GM18870 (cell line): Measurements from ENCODE around the gene UPF3A.
A peak's percentile ranks its signal among the peaks of the same experiment; 100 is the strongest.
"Not testable (repeated sequence)": the region's sequence is repeated elsewhere in the genome, so short reads cannot be mapped to it uniquely, and the experiment has no call there.

ENCODE experiments used
- ATAC-seq: cut with Tn5 transposase; IDR thresholded peaks from one replicate; pipeline ENCODE4 v1.9.1; 2021; ENCODE audit warnings: moderate library complexity; ENCODE audit not compliant: unreplicated experiment

Gene UPF3A, protein sequence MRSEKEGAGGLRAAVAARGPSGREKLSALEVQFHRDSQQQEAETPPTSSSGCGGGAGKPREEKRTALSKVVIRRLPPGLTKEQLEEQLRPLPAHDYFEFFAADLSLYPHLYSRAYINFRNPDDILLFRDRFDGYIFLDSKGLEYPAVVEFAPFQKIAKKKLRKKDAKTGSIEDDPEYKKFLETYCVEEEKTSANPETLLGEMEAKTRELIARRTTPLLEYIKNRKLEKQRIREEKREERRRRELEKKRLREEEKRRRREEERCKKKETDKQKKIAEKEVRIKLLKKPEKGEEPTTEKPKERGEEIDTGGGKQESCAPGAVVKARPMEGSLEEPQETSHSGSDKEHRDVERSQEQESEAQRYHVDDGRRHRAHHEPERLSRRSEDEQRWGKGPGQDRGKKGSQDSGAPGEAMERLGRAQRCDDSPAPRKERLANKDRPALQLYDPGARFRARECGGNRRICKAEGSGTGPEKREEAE

DNA sequence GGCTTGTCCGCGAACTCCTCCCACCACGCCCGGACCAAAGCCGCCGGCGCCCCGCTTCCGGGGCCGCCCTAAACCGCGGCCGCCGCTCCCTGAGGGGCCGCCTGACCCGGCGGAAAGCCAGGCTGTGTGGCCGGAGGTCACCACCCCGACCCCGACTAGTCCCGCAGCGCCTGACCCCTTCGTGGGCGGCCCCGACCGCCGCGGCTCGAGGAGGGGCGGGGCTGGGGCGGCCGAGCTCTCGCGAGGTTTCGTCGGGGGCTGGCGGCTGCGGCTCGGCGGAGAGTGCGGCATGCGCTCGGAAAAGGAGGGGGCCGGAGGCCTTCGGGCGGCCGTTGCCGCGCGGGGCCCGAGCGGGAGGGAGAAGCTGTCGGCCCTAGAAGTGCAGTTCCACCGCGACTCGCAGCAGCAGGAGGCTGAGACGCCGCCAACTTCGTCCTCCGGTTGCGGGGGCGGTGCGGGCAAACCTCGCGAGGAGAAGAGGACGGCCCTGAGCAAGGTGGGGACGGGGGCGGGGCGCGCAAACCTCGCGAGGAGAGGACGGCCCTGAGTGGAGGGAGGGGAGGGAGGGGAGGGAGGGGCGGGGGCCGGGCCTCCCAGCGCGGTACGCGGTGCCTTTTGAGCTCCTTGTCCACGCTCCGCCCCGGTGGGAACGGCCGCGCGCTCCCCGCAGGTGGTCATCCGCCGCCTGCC is at the start of gene UPF3A:
Gene UPF3A (plus strand): TSS at position 251 of the 690 bp plus-strand sequence. CDS start 39 bp downstream, at position 290.
- ATAC-seq: peak; percentile 37

DNA sequence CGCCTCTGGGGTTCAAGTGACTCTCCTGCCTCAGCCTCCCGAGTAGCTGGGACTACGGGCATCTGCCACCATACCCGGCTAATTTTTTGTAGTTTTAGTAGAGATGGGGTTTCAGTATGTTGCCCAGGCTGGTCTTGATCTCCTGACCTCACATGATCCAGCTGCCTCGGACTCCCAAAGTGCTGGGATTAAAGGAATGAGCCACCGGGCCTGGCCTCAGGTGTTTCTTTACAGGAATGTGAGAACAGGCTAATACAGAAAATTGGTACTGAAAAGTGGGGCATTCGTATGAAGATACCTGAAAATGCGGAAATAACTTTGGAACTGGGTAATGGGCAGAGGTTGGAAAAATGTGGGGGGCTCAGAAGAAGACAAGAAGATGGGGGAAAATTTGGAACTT is 49.5 kb upstream of the UPF3A start:
- ATAC-seq: no peak

GRCh38 chr13:114234266-114234644 is 47.1 kb upstream of the UPF3A start:
- ATAC-seq: no peak

DNA sequence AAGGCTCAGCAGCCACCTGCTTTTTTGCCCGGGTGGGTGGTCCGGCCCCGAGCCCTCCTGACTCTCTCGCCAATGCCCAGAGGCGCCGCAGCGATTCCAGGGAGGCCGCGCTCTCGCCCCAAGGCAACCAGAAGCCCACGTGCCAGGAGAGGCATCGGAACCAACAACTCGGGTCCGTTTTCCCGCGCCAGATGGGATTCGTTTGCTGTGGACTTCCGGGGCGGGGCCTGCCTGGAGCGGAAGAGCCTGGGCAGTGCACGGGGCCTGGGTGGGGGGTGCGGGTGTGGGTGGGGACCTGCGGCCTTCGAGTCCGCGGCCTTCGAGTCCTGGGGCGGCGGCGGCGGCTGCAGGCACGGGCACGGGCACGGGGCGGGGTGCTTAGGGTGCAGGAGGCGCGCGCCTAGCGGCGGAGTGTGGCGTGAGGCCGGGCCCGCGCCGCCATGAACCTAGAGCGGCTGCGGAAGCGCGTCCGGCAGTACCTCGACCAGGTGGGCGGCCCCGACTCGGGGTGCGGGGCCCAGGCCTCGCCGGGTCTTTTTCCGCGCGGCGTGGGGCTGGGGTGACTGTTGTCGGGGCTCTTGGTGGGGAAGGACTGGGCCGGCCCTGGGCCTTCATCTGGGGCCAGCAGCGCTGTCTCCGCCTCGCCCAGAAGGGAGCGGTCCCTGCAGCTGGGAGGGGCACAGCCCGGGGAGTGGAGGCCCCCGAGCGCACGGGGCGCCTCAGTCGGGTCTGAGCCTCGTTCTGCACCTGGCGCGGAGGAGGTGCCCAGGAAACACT is 46.6 kb upstream of the UPF3A start, which contains the start of gene CDC16:
Gene CDC16 (plus strand): TSS at position 253 of the 777 bp plus-strand sequence. CDS start 188 bp downstream, at position 441.
- ATAC-seq: peak; percentile 79

DNA sequence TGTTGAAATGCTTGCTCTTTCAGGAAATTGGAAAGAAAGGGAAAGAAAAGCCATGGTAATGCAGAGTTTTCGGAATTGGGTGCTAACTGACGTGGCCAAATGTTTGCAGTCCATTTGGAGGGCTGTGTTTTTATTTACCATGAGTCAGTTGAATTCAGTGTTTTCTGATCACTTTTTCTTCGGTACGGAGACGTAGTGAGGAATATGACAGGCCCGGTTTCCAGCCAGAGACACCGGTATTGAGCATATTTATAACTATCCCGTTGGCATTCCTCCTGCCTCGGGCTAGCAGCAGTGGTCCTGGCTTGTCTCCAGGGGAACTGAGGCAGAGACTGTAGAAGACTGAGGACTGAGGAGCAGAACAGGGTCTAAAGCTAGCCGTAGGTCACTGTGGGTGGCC is 45.7 kb upstream of the UPF3A start:
- ATAC-seq: no peak

DNA sequence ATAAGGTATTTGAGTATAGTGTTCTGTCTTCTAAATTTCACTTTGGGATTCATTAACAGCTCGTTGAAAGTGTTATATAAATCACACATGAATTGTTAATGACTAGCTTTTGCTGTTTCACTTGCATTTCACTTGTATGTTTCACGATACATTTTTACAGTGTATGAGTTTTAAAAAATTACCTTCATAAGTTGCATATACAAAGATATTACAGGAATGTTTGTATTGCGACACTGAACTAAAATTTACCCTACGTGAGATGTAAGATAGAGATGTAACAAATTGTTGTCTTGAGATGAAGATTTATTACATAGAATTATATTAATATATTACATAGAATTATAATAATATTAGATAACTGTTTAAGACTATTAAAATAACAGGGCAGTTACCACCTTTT is 45.2 kb upstream of the UPF3A start:
- ATAC-seq: no peak

GRCh38 chr13:114237415-114238112 is 43.8 kb upstream of the UPF3A start:
- ATAC-seq: no peak

GRCh38 chr13:114241918-114242317 is 39.5 kb upstream of the UPF3A start:
- ATAC-seq: no peak

DNA sequence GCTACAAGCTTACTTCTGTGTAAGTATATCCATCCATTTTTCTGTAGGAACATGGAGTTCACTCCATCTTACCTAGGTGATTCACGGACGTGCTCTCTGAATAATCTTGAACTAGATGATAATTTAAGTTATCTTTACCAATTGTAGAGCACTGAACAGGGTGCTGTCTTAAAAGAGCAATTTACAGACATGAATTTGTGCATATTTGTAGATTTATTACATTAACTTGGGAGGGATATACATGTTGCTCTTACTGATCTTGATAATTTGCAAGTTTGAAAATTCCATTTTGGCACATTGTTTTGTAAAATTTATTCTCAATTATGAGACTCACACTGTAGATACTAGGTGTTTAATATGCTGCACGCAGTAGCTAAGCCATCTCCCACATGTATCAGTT is 37.4 kb upstream of the UPF3A start:
- no peak for ATAC-seq

DNA sequence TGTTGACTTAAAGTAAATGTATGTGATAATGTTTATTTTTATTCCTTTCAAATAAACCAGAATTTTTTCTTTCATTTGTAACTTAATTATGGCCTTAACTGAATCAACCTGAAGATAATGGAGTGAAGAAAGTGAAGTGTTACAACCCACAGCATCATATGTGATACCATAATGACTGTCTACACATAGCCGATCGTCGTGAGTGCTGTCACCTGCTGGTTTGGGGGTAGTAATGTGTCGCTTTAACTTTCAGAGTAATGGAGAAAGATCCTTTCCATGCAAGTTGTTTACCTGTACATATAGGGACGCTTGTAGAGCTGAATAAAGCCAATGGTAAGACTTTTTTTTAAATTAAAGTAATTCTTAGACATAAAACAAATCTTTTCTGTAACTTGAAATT is 36.8 kb upstream of the UPF3A start:
- no peak for ATAC-seq

DNA sequence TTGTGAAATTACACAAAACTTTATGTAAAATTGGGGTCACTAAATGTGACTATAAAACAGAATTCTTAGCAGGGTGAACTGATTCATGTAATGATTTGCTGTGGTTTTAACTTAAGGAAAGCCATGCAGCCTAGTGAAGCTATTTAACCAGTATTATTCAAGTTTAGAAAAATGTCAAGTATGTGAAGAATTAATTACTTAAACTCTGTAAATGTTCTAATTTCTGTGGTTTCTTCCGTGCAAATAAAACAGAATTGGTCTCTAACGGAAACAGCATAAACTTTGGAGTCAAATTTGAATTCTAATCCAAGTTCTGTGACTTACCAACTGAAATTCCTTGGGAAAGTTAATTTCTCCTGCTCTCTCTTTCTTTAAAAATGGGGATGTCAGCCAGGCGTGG is 33.4 kb upstream of the UPF3A start:
- no peak for ATAC-seq

DNA sequence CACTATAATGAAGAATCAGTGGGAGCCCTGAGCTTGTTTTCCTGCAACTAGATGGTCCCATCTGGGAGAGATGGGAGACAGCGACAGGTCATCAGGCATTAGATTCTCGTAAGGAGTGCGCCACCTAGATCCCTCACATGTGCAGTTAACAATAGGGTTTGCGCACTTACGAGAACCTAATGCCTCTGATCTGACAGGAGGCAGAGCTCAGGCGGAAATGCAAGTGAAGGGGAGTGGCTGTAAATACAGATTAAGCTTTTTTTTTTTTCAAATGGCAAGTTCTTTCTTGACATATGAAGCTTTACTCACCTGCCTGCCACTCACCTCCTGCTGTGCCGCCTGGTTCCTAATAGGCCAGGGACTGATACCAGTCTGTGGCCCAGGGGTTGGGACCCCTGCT is 32.3 kb upstream of the UPF3A start:
- no peak for ATAC-seq

DNA sequence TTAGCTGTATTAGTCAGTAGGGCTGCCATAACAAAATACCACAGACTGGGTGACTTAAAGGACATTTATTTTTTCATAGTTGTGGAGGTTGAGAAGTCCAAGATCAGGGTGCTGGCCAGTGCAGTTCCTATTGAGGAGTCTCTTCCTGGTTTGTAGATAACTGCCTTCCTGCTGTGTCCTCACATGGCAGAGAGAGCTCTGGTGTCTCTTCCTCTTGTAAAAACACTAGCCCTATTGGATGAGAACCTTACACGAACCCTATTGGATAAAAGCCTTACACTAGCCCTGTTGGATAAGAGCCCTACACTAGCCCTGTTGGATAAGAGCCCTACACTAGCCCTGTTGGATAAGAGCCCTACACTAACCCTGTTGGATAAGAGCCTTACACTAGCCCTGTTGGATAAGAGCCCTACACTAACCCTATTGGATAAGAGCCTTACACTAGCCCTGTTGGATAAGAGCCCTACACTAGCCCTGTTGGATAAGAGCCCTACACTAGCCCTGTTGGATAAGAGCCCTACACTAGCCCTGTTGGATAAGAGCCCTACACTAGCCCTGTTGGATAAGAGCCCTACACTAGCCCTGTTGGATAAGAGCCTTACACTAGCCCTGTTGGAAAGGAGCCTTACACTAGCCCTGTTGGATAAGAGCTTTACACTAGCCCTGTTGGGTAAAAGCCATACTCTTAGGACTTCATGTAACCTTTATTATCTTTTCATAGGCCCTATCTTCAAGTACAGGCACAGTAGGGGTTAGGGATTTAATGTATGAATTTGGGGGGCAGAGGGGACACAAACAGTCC is 29.6 kb upstream of the UPF3A start:
- ATAC-seq: not testable (repeated sequence)

GRCh38 chr13:114256547-114256946 is 24.9 kb upstream of the UPF3A start:
- ATAC-seq: no peak

GRCh38 chr13:114257014-114257413 is 24.4 kb upstream of the UPF3A start:
- ATAC-seq: no peak

DNA sequence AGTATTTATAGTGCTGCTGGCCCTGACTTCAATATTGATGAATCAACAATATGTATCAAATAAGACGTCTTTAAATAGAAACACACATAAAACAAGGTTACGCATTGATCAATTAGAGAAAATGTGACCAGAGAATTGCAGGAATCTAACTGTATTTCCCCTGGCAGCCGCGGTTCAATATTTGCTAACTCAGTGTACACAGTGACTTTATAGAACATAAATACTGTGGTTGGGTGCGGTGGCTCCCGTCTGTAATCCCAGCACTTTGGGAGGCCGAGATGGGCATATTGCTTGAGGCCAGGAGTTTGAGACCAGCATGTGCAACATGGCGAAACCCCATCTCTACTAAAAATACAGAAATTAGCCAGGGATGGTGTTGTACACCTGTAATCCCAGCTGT is 22.8 kb upstream of the UPF3A start:
- no peak for ATAC-seq

- ATAC-seq: no peak
Observed at GRCh38 chr13:114259374-114259773, 22.0 kb upstream of the UPF3A start.

DNA sequence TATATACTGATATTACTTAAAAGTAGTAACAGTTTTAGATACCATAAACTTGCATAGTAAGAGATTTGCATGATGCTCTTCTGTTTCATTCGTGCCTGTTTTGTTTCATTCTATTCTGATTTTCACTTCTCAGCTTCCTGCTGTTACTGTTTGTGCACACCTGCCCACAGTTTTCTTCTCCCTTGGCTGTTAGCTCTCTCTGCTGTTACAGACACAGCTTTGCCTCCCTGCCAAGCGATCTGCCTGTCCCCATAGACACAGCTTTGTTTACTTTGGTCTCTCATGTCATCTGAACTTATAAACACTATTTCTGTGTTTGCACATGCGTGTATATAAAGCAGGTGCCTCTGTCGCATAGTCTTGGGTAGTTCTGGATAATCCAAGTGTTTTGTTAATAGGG is 21.4 kb upstream of the UPF3A start:
- ATAC-seq: no peak

GRCh38 chr13:114260814-114261213 is 20.6 kb upstream of the UPF3A start:
- ATAC-seq: no peak
